Measurements from ENCODE around the gene MTHFD1L. TPM values are rescaled to one million over a fixed set of nuclear protein-coding genes. Genes with fewer than 3 reads are reported as not detected.
"Not testable (repeated sequence)": the region's sequence is repeated elsewhere in the genome, so short reads cannot be mapped to it uniquely, and the experiment has no call there.

MTHFD1L gene
- total RNA-seq: 10 to 100 TPM; 51.6 to 54.6 TPM

- peaks cover 9% of the 10 kb centered on the region for H3K36me3 Mint-ChIP-seq (ENCODE audit: low read depth)
- peak; percentile 81 for DNase-seq
- peaks cover 41% of the 10 kb centered on the region for H3K4me1 Mint-ChIP-seq
- ChIA-PET POLR2A (interaction anchor here (0.6 to 1.7 kb wide), 10 partner anchors 9 to 586 kb away, joined by 3 to 6 read pairs (median 4); partner anchors contain the start of gene RMND1), CTCF (interaction anchor here (0.6 to 3.8 kb wide), 9 partner anchors 16 to 1799 kb away, joined by 3 to 18 read pairs (median 3); no protein-coding TSS in a partner anchor)
- H3K4me3 Mint-ChIP-seq: peak within 1 kb of the TSS; percentile 97
- H3K27me3 Mint-ChIP-seq: peaks cover 20% of the 10 kb centered on the region
- no peaks in the 10 kb centered on the region for H3K9me3 Mint-ChIP-seq
- peak within 1 kb of the TSS; percentile 85 for H3K27ac Mint-ChIP-seq
These were observed at the start of gene MTHFD1L for GRCh38 chr6:150865406-150866146. Gene MTHFD1L (plus strand): TSS chr6:150865702. CDS start chr6:150865823, 121 bp downstream.

GRCh38 chr6:150816554-150816953, 48.9 kb upstream of the MTHFD1L start:
- H3K27ac Mint-ChIP-seq; H3K4me3 Mint-ChIP-seq; H3K27me3 Mint-ChIP-seq; H3K36me3 Mint-ChIP-seq (ENCODE audit: low read depth); H3K9me3 Mint-ChIP-seq; POLR2A ChIA-PET; DNase-seq: not testable (repeated sequence)
- CTCF ChIA-PET: interaction anchor here (0.5 to 4.6 kb wide), 13 partner anchors 9 to 807 kb away, joined by 3 to 106 read pairs (median 3); partner anchors contain the start of gene MTHFD1L
- H3K4me1 Mint-ChIP-seq: peaks cover 23% of the 10 kb centered on the region

GRCh38 chr6:150822932-150823331, 42.6 kb upstream of the MTHFD1L start:
- Mint-ChIP-seq H3K4me1 (no peaks in the 10 kb centered on the region), H3K27ac (no peak overlapping the region), H3K4me3 (no peak overlapping the region), H3K27me3 (no peaks in the 10 kb centered on the region), H3K36me3 (ENCODE audit: low read depth) (no peaks in the 10 kb centered on the region), H3K9me3 (no peaks in the 10 kb centered on the region)
- POLR2A ChIA-PET: no interaction called here
- CTCF ChIA-PET: interaction anchor here (1.2 kb wide), 1 partner anchor 8 kb away, joined by 3 read pairs; no protein-coding TSS in a partner anchor
- DNase-seq: no peak

- no peaks in the 10 kb centered on the region for H3K27me3 Mint-ChIP-seq
- H3K4me3 Mint-ChIP-seq: no peak overlapping the region
- ChIA-PET POLR2A (no interaction called here), CTCF (interaction anchor here (0.7 to 2.0 kb wide), 2 partner anchors 11 to 15 kb away, joined by 3 to 8 read pairs; no protein-coding TSS in a partner anchor)
- no peaks in the 10 kb centered on the region for H3K4me1 Mint-ChIP-seq
- no peaks in the 10 kb centered on the region for H3K36me3 Mint-ChIP-seq (ENCODE audit: low read depth)
- H3K9me3 Mint-ChIP-seq: no peaks in the 10 kb centered on the region
- no peak overlapping the region for H3K27ac Mint-ChIP-seq
- no peak for DNase-seq
These were observed 38.7 kb upstream of the MTHFD1L start for GRCh38 chr6:150826788-150827187.

GRCh38 chr6:150828107-150828506, 37.4 kb upstream of the MTHFD1L start:
- H3K36me3 Mint-ChIP-seq (ENCODE audit: low read depth); H3K4me1 Mint-ChIP-seq; POLR2A ChIA-PET; H3K9me3 Mint-ChIP-seq; CTCF ChIA-PET; H3K27me3 Mint-ChIP-seq; H3K4me3 Mint-ChIP-seq; H3K27ac Mint-ChIP-seq; DNase-seq: not testable (repeated sequence)

- Mint-ChIP-seq H3K27ac (no peak overlapping the region), H3K4me3 (no peak overlapping the region), H3K36me3 (ENCODE audit: low read depth) (no peaks in the 10 kb centered on the region), H3K9me3 (no peaks in the 10 kb centered on the region), H3K4me1 (no peaks in the 10 kb centered on the region), H3K27me3 (no peaks in the 10 kb centered on the region)
- DNase-seq: no peak
- CTCF ChIA-PET: interaction anchor here (0.9 to 1.0 kb wide), 2 partner anchors 15 kb away, joined by 3 read pairs; no protein-coding TSS in a partner anchor
- POLR2A ChIA-PET: no interaction called here
These were observed 34.9 kb upstream of the MTHFD1L start for GRCh38 chr6:150830439-150831165.

- H3K9me3 Mint-ChIP-seq: no peaks in the 10 kb centered on the region
- no peaks in the 10 kb centered on the region for H3K36me3 Mint-ChIP-seq (ENCODE audit: low read depth)
- CTCF ChIA-PET: interaction anchor here (0.9 kb wide), 1 partner anchor 16 kb away, joined by 3 read pairs; no protein-coding TSS in a partner anchor
- no peaks in the 10 kb centered on the region for H3K27me3 Mint-ChIP-seq
- POLR2A ChIA-PET: no interaction called here
- no peak overlapping the region for H3K4me3 Mint-ChIP-seq
- no peak for DNase-seq
- H3K27ac Mint-ChIP-seq: no peak overlapping the region
- H3K4me1 Mint-ChIP-seq: no peaks in the 10 kb centered on the region
These were observed 33.9 kb upstream of the MTHFD1L start for GRCh38 chr6:150831577-150831976.

GRCh38 chr6:150835620-150836019, 29.9 kb upstream of the MTHFD1L start:
- Mint-ChIP-seq H3K27ac (no peak overlapping the region), H3K4me3 (no peak overlapping the region), H3K9me3 (no peaks in the 10 kb centered on the region), H3K27me3 (no peaks in the 10 kb centered on the region), H3K4me1 (no peaks in the 10 kb centered on the region), H3K36me3 (ENCODE audit: low read depth) (no peaks in the 10 kb centered on the region)
- no peak for DNase-seq
- POLR2A ChIA-PET: no interaction called here
- CTCF ChIA-PET: no interaction called here

GRCh38 chr6:150840185-150840584, 25.3 kb upstream of the MTHFD1L start:
- Mint-ChIP-seq H3K36me3 (ENCODE audit: low read depth) (no peaks in the 10 kb centered on the region), H3K4me3 (no peak overlapping the region), H3K9me3 (no peaks in the 10 kb centered on the region), H3K27ac (no peak overlapping the region), H3K4me1 (no peaks in the 10 kb centered on the region), H3K27me3 (no peaks in the 10 kb centered on the region)
- POLR2A ChIA-PET: no interaction called here
- DNase-seq: no peak
- CTCF ChIA-PET: no interaction called here

GRCh38 chr6:150841189-150841588, 24.3 kb upstream of the MTHFD1L start:
- H3K27me3 Mint-ChIP-seq: no peaks in the 10 kb centered on the region
- no peak overlapping the region for H3K4me3 Mint-ChIP-seq
- no peak overlapping the region for H3K27ac Mint-ChIP-seq
- DNase-seq: no peak
- H3K36me3 Mint-ChIP-seq (ENCODE audit: low read depth): no peaks in the 10 kb centered on the region
- no peaks in the 10 kb centered on the region for H3K9me3 Mint-ChIP-seq
- no peaks in the 10 kb centered on the region for H3K4me1 Mint-ChIP-seq
- POLR2A ChIA-PET: no interaction called here
- CTCF ChIA-PET: interaction anchor here (0.6 kb wide), 1 partner anchor 14 kb away, joined by 3 read pairs; no protein-coding TSS in a partner anchor

- POLR2A ChIA-PET: no interaction called here
These were observed 23.8 kb upstream of the MTHFD1L start for GRCh38 chr6:150841697-150842096.

GRCh38 chr6:150844371-150844770, 21.1 kb upstream of the MTHFD1L start:
- H3K27me3 Mint-ChIP-seq: no peaks in the 10 kb centered on the region
- H3K9me3 Mint-ChIP-seq: no peaks in the 10 kb centered on the region
- ChIA-PET POLR2A (no interaction called here), CTCF (interaction anchor here (1.0 kb wide), 1 partner anchor 29 kb away, joined by 3 read pairs; no protein-coding TSS in a partner anchor)
- no peak overlapping the region for H3K27ac Mint-ChIP-seq
- H3K4me1 Mint-ChIP-seq: no peaks in the 10 kb centered on the region
- DNase-seq: no peak
- H3K36me3 Mint-ChIP-seq (ENCODE audit: low read depth): no peaks in the 10 kb centered on the region
- no peak overlapping the region for H3K4me3 Mint-ChIP-seq

More at GRCh38 chr6:150841697-150842096, 23.8 kb upstream of the MTHFD1L start:
- no peaks in the 10 kb centered on the region for H3K27me3 Mint-ChIP-seq
- no peaks in the 10 kb centered on the region for H3K9me3 Mint-ChIP-seq
- no peak overlapping the region for H3K27ac Mint-ChIP-seq
- no peak for DNase-seq
- CTCF ChIA-PET: interaction anchor here (0.6 kb wide), 1 partner anchor 15 kb away, joined by 3 read pairs; no protein-coding TSS in a partner anchor
- no peak overlapping the region for H3K4me3 Mint-ChIP-seq
- no peaks in the 10 kb centered on the region for H3K36me3 Mint-ChIP-seq (ENCODE audit: low read depth)
- H3K4me1 Mint-ChIP-seq: no peaks in the 10 kb centered on the region

- no peak for DNase-seq
- ChIA-PET CTCF (no interaction called here), POLR2A (no interaction called here)
- Mint-ChIP-seq H3K4me3 (no peak overlapping the region), H3K27ac (no peak overlapping the region), H3K4me1 (no peaks in the 10 kb centered on the region), H3K9me3 (no peaks in the 10 kb centered on the region), H3K27me3 (peaks cover 4% of the 10 kb centered on the region), H3K36me3 (ENCODE audit: low read depth) (no peaks in the 10 kb centered on the region)
These were observed 18.9 kb upstream of the MTHFD1L start for GRCh38 chr6:150846641-150847040.
